GM12801 (cell line): ENCODE measurements around the gene SAMD8.

Source experiments
- CTCF ChIP-seq: IDR thresholded peaks from one replicate; pipeline ENCODE4 v1.5.1; 2011; ENCODE audit warnings: control low read depth; ENCODE audit not compliant: insufficient read length; ENCODE audit errors: extremely low read depth

The SAMD8 gene

DNA sequence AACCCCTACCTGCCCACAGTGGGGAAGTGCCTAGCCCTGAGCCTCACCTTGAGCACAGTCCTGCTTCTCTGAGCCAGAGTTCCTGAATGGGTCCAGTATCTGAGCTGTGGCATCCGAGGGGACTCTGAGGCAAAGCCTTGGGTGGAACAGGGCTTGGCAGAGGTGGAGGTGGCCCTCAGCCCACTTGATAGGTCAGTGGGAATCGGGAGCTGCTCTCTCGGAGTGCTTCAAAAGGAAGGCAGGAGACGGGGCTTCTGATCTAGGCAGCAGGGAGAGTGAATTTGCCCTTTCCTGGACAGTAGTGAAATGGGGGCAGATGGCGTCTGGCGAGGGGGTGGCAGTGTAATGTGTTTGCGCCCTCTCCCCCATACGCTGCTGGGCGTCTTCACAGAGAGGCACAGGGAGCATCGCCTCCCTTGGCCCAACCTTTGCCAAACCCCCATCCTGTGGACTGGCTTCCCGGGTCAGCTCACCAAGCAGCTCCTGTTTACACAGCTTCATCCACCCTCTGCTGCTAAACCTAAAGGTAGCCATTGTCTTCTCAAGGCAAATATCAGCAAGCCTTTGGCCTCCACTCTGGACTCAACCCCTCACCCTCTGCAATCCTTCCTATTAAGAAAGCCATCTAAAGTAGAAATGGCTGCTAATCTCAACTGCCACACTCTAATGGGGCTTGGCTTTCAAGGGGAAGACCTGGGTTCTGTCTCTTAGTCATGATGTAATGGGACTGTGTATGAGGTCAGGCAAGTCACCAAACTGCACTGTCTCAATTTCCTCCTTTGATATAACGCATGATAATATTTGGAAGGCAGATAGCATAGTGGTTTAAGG is 78.0 kb downstream of the SAMD8 start:
- no peak for TF ChIP-seq CTCF

DNA sequence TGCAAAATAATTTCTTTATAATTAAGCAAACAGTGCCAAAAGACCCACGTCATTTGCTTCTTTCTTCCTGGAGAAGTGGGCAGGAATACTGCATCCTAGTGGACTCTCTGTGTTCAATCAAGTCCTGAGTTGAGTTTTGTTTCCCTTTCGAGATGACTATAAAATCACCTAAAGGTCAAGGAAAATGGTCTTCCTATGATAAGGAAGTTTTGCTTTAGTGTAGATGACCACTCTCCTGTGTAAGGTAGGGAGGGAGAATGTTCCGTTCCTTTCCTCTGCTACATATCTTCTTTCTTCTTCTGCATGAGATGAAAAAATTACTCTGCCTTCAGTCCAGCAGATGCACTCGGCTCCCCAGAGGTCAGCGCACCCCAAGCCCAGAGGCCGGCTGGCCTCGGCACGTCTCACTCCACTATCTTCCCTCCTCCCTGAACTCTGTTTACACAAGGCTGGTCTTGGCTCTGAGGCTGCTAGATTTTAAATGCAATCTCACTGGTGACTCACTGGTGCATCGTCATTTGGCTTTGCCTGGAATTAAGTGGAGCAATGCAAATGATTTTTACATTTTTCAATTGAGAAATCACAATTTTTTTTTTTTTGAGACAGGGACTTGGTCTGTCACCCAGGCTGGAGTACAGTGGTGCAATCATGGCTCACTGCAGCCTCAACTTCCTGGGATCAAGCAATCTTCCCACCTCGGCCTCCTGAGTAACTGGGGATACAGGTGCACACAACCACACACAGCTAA is 80.5 kb downstream of the SAMD8 start:
- no peak for TF ChIP-seq CTCF

DNA sequence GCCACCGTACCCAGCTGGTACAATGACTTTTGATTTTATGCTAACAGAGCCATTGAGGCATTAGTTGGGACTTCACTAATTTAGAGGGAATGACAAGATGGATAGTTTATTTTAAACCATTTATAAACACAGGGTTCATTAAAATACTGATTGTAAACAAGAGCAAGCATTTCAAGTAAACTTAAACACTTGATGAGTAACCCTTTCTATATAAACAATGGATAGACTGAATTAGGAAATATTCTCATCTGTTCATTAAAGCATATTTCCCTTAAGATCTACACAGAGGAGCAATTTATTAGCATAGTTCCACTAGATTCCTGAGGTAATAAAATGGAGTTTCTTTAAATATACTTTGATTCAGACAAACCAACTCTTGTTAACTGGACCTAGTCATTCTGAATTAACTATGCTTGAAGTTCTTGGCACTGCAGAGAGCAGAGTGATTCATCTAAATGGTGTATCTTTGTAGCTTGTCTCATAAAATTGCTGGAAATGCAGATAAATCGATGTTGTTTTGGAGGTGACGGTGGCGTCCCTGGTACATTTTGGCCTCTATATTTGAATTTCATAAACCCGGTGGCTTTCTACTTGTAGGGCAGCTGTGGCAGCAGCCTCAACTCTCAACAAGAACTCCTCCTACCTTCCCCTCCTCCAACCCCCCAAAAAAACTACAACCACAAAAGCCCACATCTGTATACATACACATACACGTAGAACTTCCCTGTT is 83.7 kb downstream of the SAMD8 start:
- TF ChIP-seq CTCF, result no peak

- no peak for TF ChIP-seq CTCF
Measured at GRCh38 chr10:75197066-75197465, 85.6 kb downstream of the SAMD8 start.

GRCh38 chr10:75197906-75198305 is 86.5 kb downstream of the SAMD8 start:
- no peak for TF ChIP-seq CTCF

GRCh38 chr10:75201793-75202307 is 90.4 kb downstream of the SAMD8 start:
- no peak for TF ChIP-seq CTCF

DNA sequence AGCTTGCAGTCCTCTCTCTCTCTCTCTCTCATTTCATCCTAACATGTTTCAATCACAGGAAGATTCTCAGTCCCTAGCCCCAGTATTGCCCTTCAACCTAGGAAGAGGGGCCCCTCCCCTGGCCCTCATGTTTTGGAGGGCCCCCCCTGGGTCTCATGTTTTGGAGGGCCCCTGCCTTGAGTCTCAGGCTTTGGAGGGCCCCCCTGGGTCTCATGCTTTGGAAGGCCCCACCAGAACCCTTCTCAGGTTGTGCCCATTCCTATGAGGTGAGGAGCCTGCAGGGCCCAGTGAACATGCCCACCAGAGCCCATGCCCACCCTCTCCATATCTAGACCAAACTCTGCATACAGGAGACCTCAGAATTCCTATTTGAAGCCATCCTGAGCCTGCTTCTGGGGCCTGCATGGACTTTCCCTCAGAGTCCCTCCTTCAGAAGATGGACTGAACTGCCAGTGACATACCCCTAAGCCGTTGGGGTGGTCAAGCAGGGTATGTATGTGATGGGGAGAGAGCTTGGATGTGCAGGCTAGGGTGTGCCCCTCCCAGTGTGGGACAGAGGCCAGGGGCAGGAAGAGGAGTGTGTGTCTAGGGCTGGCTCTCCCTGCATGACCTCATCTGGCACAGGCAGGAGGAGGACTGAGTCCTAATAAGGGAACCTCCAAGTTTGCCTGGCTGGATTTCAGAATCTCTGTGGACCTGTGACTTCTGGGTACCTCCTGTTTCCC is 91.0 kb downstream of the SAMD8 start:
- no peak for TF ChIP-seq CTCF
